G401 (cell line): ENCODE results near the gene ADSS1. TPM values are rescaled to one million over a fixed set of nuclear protein-coding genes. Genes with fewer than 3 reads are reported as not detected.

ENCODE experiments used
- DNase-seq: peaks from one replicate; pipeline ENCODE4 v3.0.0-alpha.2; 2015; ENCODE audit warnings: low spot score
- in situ Hi-C: cut with HindIII; loops from 2 replicates; pipeline ENCODE4 v1.10.0; 2016; ENCODE audit warnings: low sequenced_read_pairs, mixed read lengths
- total RNA-seq: library from RNA; depleted of rRNA; stranded (reverse); fragments of >200 nt; shearing (Covaris generic); gene quantifications from 2 replicates; pipeline ENCODE4 v1.2.3, GENCODE V29; 2014

Gene ADSS1
- total RNA-seq, 1 experiment from 2014 or later, result 19.5 TPM

DNA sequence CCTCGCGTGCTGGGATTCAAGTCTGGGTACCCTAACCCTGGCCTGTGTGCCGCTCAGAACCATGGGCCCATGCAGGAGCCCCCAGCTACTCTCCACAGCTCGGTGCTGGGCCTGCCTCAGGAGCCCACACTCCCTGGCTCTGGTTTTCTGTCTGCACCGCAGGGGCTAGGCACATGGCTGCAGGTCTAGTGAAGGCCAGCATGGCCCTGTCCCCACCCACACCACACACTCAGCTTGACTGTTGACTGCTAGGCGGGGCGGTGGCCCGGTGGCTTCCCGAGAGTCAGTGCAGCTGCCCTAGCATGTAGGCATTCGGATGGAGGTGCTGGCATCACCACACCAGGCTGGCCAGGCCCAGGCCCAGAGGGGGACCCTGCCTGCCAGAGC lies 26.7 kb upstream of the ADSS1 start:
- DNase-seq, result no peak
- in situ Hi-C loops, result no loop called here

DNA sequence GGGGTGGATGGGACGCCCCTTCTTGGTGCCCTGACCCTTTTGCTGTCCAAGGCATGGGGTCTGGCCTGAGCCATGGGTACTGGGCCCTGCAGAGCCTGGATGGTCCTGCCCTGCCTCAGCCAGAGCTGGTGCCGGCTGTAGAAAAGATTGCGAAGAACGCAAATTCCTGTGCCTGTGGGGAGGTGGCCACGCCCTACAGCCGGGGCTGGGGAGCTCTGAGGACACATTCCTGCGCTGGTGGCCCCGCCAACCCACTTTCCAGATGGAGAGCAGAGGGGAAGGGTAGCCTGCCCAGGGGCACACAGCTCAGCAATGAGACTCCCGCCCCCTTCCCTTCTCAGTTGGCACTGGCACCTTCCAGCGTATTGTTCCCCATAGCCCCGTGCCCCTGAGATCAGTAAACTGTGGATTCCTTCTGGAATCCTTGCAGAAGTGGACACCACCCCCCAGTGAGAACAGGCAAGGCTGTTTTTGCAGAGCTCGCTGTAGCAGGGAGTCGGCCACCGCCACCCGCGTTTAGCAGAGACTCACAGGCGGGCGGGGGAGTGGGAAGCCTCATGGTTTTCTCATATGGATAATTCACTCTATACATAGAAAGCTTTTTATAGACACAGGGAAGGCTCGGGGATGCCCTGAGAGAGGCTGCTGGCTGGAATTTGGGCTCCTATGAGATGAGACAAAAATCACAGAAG lies 26.0 kb upstream of the ADSS1 start:
- DNase-seq, result no peak
- in situ Hi-C loops, result no loop called here

DNA sequence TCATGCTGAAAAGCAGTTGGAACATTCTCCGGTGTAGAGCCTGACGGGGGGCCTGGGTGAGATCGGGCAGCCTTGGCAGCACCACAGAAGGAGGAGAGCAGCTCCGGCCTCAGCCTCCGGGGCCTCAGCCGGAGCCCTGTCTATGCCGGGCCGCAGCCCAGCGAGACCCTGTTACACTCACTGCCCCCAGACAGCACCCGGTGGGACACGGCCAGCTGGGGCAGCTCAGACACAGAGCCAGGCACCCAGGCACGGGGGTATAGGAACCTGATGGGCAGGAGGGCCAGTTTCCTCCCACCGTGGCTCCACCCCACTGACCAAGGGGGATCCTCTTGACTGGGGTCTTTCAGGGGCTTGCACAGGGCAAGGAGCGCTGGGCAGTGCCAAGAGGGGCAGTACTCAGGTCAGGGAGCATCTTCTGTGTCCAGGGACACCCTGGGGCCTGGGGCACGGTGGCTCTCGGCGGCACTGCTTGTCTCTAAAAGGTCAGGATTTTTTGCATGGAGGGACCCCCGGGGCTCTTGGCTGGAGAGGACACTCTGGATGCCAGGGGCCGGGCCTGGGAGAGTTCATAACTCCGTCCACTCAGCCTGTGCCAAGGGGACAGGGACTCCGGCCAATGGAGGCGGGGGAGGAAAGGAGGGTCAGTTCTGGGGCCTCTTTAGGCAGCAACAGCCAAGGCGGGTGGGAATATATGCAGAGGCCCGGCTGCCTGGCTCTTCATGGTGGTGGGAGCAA lies 25.2 kb upstream of the ADSS1 start:
- no peak for DNase-seq
- in situ Hi-C loops, result no loop called here

DNA sequence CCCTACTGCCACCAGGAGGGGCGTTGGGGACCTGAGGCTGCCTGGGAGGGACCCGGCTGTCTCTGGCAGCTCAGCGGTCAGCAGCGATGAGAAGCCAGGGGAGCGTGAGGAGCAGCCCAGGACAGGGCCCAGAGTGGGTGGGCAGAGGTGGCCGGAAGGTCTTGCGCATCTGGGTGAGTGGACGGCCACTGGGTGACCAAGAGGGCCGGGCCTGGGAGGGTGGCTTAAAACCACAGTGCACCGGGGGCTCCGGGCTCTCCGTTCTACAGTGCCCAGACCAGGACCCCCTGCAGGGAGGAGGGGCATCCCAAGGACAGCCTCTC lies 24.6 kb upstream of the ADSS1 start:
- no peak for DNase-seq
- in situ Hi-C loops, result no loop called here

DNA sequence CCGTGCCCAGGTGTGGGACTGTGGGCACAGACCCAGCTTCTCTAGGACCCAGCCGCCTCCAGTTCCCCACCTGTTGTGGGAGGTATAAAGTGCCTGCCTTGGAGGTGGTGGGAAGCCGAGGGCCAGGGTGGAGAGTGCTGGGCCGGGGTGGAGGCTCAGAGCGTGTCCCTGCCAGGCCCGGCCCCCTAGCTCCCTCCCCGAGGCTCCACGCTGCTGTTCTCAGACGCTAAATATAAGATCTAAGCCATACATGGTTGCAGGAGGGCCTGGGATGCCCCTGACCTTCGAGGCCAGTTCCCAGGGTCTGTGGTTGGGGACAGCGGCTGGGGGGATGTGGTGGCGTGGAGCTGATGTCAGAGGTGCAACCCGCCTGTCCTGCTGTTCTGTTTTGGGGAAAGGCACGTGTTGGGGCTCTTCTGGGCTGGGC lies 23.8 kb upstream of the ADSS1 start:
- DNase-seq, result no peak
- in situ Hi-C loops, result no loop called here

DNA sequence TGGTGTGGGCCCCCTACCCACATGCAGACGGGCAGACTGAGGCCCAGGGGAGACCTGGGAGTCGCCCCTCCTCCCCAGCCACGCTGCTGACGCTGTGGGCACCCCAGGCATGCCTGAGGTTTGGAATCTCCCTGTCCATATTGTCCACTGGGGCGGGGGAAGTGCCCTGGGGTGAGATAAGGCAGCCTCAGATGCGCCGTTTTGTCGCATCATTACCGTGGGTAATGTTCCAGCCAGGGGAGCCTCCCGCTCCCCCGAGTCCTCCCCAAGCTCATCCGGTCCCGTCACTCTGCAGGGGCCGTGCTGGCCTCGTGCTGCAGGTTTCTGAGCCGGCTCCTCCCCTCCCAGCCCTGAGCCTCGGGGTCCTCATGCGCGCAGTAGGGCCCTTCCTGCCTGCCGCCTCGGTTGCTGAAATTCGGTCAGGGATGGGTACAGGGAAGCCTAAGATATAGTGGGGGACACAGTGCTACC lies 23.2 kb upstream of the ADSS1 start:
- in situ Hi-C loops, result no loop called here
- DNase-seq, result no peak

DNA sequence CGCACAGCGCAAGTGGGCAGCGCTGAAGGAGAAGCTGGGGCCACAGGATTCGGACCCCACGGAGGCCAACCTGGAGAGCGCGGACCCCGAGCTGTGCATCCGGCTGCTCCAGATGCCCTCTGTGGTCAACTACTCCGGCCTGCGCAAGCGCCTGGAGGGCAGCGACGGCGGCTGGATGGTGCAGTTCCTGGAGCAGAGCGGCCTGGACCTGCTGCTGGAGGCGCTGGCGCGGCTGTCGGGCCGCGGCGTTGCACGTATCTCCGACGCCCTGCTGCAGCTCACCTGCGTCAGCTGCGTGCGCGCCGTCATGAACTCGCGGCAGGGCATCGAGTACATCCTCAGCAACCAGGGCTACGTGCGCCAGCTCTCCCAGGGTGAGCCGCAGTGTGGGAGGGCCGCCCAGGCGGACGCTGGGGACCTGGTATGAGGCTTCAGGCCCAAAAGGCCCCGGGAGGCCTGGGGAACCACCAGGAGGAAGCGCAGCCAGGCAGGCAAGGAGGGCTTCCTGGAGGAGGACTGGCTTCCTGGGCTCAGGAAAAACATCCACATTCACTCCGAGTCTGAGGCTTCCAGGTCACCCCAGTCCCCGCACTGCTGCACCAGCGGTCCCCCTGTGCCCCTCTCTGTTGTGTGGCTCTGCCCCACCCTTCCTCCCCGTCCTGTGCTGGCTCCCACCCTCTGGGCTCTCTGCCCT lies 22.5 kb upstream of the ADSS1 start:
- in situ Hi-C loops, result no loop called here
- DNase-seq, result no peak

DNA sequence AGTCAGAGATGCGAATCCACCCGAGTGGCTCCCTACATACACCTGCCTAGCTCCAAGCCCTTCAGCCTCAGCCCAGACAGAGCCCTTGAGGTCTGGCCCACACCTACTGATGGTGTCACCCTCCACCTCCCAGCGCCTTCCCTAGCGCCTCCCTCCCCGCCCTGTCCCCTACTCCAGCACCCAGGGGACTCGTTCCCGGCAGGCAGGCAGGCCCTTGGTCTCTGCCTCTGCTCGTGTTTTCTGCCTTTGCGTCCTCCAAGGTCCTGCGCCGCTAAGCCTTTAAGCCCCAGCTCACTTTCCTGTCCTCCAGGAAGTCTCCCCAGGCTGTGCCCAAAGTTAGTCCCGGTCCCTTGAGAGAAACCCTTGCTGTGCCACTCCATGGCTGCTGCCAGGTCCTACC lies 21.9 kb upstream of the ADSS1 start:
- DNase-seq, result no peak
- in situ Hi-C loops, result no loop called here

DNA sequence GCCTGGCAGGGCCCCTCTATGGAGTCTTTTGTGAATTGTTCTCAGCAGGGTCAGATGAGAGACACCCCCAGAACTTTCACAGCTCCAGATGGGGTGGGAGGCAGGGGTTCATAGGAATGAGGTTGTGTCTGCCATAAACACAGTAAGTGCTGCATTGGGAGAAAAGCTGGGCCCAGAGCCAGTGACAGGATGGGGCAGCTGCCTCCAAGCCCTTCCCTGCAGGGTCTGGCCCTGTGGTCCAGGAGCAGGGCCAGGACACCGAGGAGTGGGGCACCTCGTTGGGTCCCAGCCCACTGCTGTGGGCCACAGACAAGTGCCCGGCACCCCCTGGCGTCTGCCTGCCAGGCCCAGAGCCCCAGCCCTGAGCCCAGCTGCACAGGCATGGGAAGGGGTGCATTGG lies 21.4 kb upstream of the ADSS1 start:
- no peak for DNase-seq
- in situ Hi-C loops, result no loop called here

DNA sequence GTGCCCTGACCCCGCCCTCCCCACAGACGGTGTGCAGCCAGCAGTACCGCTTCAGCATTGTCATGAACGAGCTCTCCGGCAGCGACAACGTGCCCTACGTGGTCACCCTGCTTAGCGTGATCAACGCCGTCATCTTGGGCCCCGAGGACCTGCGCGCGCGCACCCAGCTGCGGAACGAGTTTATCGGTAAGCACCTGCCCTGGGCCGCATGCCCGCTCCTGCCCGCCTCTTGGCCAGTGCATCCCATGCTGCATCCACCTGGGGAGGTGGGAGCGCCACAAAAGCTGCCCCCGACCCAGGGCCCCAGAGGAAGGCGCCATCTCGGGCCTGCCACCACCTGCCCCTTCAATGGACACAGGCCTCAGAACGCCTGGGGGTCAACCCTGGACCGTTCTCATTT lies 20.8 kb upstream of the ADSS1 start:
- in situ Hi-C loops, result no loop called here
- DNase-seq, result no peak

DNA sequence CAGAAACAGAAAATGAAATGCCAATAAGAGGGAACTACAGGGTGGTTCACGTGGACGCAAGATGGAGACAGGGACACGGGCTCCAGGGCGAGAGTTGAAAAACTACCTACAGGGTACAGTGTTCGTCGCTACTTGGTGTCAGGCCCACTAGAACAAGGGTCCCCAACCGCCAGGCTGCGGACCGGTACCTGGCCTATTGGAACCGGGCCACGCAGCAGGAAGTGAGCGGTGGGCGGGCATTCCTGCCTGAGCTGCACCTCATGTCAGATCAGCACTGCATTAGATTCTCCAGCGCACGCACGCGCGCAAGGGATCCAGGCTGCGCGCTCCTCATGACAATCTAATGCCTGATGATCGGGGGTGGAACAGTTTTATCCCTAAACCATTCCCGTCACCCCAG lies 19.8 kb upstream of the ADSS1 start:
- in situ Hi-C loops, result no loop called here
- DNase-seq, result no peak

DNA sequence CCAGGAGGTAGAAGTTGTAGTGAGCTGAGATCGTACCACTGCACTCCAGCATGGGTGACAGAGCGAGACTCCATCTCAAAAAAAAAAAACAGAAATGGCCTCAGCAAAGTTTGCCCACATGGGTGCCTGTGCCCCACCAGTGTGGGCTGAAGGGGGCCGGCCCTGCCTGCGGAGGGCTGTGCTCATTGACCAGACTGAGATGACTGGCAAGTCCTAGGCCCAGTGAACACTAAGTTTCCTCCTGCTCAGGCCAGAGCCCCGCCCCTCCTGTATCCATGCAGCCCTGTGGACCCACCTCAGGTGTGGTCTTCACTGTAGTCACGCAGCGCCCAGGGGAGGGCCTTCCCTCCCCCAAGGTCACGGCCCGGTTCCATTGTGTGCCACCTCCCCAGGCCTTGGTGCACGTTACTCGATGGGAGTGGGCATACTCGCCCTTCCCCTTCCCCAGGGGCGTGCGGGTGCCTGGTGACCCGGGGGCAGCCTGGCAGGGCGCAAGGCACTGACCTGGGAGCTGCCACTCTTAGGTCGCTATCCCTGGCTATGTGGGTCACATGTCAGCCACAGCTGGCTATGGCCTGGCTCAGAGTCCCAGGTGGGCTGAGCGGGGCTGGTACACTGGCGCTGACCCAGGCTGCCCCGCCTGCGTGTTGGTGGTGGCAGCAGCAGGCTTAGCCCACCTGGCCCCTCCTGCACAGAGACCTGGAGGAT lies 18.5 kb upstream of the ADSS1 start:
- no peak for DNase-seq
- in situ Hi-C loops, result no loop called here

DNA sequence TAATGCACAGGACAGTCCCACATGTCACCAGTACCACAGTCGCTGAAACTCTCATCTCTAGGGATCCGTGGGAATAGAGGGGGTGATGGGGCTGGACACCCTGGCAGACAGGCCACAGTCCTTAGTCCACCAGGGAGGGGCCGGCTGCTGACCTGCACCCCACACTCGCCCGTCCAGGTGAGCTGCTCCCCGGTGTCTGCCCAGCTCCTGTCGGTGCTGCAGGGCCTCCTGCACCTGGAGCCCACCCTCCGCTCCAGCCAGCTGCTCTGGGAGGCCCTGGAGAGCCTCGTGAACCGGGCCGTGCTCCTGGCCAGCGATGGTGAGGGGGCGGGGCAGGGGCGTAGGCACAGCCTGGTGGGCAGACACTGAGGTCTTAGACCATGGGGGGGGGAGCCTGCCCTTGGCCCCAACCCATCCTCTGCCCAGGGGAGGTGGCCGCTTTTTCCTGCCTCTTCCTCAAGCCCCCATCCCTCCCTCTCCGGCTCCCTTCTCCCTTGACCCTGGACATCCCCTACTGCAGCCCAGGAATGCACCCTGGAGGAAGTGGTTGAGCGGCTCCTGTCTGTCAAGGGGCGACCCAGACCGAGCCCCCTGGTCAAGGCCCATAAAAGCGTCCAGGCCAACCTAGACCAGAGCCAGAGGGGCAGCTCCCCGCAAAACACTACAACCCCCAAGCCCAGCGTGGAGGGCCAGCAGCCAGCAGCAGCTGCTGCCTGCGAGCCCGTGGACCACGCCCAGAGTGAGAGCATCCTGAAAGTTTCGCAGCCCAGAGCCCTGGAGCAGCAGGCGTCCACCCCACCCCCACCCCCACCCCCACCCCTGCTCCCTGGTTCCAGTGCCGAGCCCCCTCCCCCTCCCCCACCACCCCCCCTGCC lies 17.1 kb upstream of the ADSS1 start:
- no peak for DNase-seq
- in situ Hi-C loops, result no loop called here

DNA sequence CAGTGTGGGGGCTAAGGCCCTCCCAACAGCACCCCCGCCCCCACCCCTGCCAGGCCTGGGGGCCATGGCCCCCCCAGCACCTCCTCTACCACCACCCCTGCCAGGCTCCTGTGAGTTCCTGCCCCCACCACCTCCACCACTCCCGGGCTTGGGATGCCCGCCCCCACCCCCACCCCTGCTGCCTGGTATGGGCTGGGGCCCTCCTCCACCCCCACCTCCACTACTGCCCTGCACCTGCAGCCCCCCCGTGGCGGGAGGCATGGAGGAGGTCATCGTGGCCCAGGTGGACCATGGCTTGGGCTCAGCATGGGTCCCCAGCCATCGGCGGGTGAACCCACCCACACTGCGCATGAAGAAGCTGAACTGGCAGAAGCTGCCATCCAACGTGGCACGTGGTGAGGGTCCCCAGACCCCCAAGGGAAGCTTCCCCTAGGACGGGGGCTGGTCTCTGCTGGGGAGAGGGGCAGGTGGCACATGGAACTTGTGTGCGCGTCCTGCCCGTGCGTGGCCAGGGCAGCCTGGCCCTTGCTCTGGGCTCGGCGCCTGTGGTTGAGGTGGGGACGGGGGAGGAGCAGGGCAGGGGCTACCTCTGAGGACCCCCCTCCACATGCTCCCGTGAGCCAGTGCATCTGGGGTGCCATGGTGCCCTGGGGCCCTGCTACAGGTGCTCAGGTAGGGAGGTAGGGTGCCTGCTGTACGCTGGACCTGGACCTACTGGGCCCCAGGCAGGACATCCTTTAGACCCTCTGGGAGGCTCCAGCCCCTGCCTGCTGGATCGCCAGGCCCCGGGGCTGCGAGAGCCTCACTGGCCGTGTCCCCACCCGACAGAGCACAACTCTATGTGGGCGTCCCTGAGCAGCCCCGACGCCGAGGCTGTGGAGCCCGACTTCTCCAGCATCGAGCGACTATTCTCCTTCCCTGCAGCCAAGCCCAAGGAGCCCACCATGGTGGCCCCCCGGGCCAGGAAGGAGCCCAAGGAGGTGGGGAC lies 16.1 kb upstream of the ADSS1 start:
- in situ Hi-C loops, result no loop called here
- no peak for DNase-seq

DNA sequence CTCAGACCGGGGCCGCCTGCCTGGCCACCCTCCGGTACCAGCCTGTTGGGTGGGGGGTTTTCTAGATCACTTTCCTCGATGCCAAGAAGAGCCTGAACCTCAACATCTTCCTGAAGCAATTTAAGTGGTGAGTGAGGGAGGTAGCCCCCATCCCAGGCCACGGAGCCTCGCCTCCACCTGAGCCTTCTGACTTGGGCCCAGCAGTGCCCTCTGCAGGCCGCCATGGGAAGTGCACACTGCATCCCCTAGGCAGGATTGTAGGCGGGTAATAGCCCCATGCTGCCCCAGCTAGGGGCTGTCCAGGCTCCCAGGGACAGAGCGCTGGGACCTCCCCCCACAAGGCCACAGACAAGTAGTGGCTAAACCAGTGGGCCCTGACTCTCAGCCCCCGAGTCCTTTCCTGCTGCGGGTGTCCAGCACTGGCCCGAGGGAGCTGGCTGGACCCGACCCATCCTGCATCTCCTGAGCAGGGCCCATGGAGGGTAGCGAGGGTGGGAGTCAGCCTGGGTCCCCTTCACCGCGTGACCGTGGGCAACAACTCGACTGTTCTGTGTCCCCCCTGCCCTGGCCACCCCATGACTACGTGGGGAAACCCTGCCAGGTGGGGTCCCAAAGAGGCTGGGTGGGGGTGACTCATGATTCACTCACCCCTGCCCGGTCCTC lies 15.3 kb upstream of the ADSS1 start:
- in situ Hi-C loops, result no loop called here
- peak; percentile 50 for DNase-seq

DNA sequence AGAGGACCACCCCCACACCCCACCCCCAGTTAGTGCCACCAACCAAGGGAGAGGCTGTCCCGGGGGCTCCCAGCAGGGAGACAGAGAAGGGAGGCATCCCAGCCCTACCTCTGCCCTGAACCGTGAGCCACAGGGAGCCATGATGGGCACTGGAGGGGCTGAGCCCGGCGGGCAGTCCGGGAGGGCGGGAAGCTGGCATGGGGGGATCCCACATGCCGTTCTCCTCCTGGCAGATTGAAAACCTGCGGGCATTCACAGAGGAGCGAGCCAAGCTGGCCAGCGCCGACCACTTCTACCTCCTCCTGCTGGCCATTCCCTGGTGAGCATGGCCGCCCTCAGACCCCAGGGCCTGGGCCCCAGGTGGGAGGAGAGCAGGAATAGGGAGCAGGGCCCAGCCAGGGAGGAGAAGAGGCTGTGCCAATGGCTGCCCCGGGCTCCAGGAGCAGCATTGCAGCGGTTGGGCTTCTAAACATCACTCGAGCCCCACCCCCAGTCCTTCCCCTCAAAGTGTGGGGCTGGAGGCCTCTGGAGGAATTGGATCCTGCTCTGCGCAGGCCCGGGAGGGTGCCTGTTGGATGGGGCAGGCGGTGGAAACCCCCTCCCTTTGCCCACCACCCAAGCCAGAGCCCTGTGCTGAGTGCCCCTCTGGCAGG lies 14.5 kb upstream of the ADSS1 start:
- in situ Hi-C loops, result loop anchor here (10.0 kb wide), 1 partner anchor 225 kb away; no protein-coding TSS in a partner anchor

More for the DNA sequence above, 14.5 kb upstream of the ADSS1 start:
- no peak for DNase-seq
